K562 (cell line): ENCODE results near the gene ANKS4B. TPM values are rescaled to one million over a fixed set of nuclear protein-coding genes. Genes with fewer than 3 reads are reported as not detected.

Experiments used
- CREB3L1 ChIP-seq: fragments of 450-650 bp; IDR thresholded peaks from 2 replicates; pipeline ENCODE4 v1.6.1; 2014; ENCODE audit warnings: low read depth, mild to moderate bottlenecking, moderate library complexity, borderline replicate concordance
- CTCF ChIP-seq, 3 experiments: IDR thresholded peaks in 2 of 3; conservative IDR thresholded peaks in 1 of 3; 2 replicates each; pipeline ENCODE4 v1.5.1; 2011 to 2012; ENCODE audit warnings: low read length in 3 of 3, mild to moderate bottlenecking in 3 of 3, control low read depth in 2 of 3, improper control_type of control experiment in 1 of 3, inconsistent platforms in 1 of 3, low read depth in 1 of 3, mixed read lengths in 1 of 3, moderate library complexity in 1 of 3; ENCODE audit not compliant: insufficient read depth in 2 of 3
- CTCFL ChIP-seq: IDR thresholded peaks from 2 replicates; pipeline ENCODE4 v1.6.1; 2011; ENCODE audit warnings: borderline replicate concordance, low read depth, mild to moderate bottlenecking, moderate library complexity, low read length; ENCODE audit not compliant: insufficient read depth, poor library complexity, severe bottlenecking
- EGR1 ChIP-seq: fragments of 450-650 bp; conservative IDR thresholded peaks from 2 replicates; pipeline ENCODE4 v1.6.1; 2017; ENCODE audit warnings: mild to moderate bottlenecking
- FOXK1 ChIP-seq: sonication (generic); formaldehyde crosslinking; IDR thresholded peaks from 2 replicates; pipeline ENCODE4 v1.8.0; 2022; ENCODE audit warnings: missing genetic modification reagents, mild to moderate bottlenecking, borderline replicate concordance
- HDAC1 ChIP-seq, 2 experiments: fragments of 450-650 bp; IDR thresholded peaks; 2 replicates each; pipeline ENCODE4 v1.6.1; 2016 to 2017; ENCODE audit warnings: inconsistent platforms in 1 of 2, mild to moderate bottlenecking in 1 of 2, moderate library complexity in 1 of 2
- HLTF ChIP-seq: fragments of 450-650 bp; IDR thresholded peaks from 2 replicates; pipeline ENCODE4 v1.6.1; 2016
- LARP7 ChIP-seq: fragments of 450-650 bp; IDR thresholded peaks from 2 replicates; pipeline ENCODE4 v1.6.1; 2016
- MAZ ChIP-seq, 2 experiments: fragments of 450-650 bp in 1 of 2; sonication (generic) in 1 of 2; formaldehyde crosslinking; IDR thresholded peaks in 1 of 2; conservative IDR thresholded peaks in 1 of 2; 2 replicates each; pipeline versions ENCODE4 v1.4.0 to v1.5.0; 2020; ENCODE audit warnings: mild to moderate bottlenecking in 1 of 2, missing genetic modification reagents in 1 of 2
- MYNN ChIP-seq, 2 experiments: sonication (generic); formaldehyde crosslinking in 1 of 2; IDR thresholded peaks; 2 replicates each; pipeline versions ENCODE4 v1.5.0 to v1.6.1; 2016 to 2020; ENCODE audit warnings: antibody characterized with exemption in 1 of 2, missing genetic modification reagents in 1 of 2
- PHF8 ChIP-seq: fragments of 200-600 bp; sonication (generic); IDR thresholded peaks from 2 replicates; pipeline ENCODE4 v1.6.1; 2012; ENCODE audit warnings: mixed run types, mild to moderate bottlenecking, inconsistent platforms, low read length, moderate library complexity, borderline replicate concordance
- RAD21 ChIP-seq, 2 experiments: fragments of 250-450 bp in 1 of 2; fragments of 450-650 bp in 1 of 2; sonication (Bioruptor Pico) in 1 of 2; formaldehyde crosslinking in 1 of 2; IDR thresholded peaks in 1 of 2; conservative IDR thresholded peaks in 1 of 2; 2 replicates each; pipeline versions ENCODE4 v1.4.0 to v1.8.0; 2020 to 2022; ENCODE audit warnings: mild to moderate bottlenecking in 2 of 2, moderate library complexity in 1 of 2
- RBFOX2 ChIP-seq: fragments of 200-400 bp; formaldehyde crosslinking; IDR thresholded peaks from 2 replicates; pipeline ENCODE4 v1.6.1; 2017; ENCODE audit warnings: low read depth, mild to moderate bottlenecking, low read length, moderate library complexity
- SMARCE1 ChIP-seq: fragments of 450-650 bp; IDR thresholded peaks from 2 replicates; pipeline ENCODE4 v1.7.1; 2016; ENCODE audit warnings: mild to moderate bottlenecking
- VEZF1 ChIP-seq: fragments of 200-800 bp; sonication (Bioruptor generic); IDR thresholded peaks from 2 replicates; pipeline ENCODE4 v1.6.1; 2017; ENCODE audit warnings: missing genetic modification characterization, missing compliant biosample characterization
- ZC3H4 ChIP-seq: sonication (generic); formaldehyde crosslinking; IDR thresholded peaks from 2 replicates; pipeline ENCODE4 v1.9.0; 2021; ENCODE audit warnings: missing genetic modification reagents, borderline replicate concordance
- ZNF511 ChIP-seq: sonication (generic); formaldehyde crosslinking; IDR thresholded peaks from 2 replicates; pipeline ENCODE4 v1.8.0; 2022; ENCODE audit warnings: mild to moderate bottlenecking, missing genetic modification reagents
- ZNF696 ChIP-seq: fragments of 250-450 bp; sonication (Bioruptor Pico); conservative IDR thresholded peaks from 2 replicates; pipeline ENCODE4 v1.4.0; 2020; ENCODE audit warnings: mild to moderate bottlenecking, moderate library complexity
- polyA plus RNA-seq, 8 experiments: library from polyadenylated mRNA; depleted of rRNA in 4 of 8; stranded (reverse) in 5 of 8; unstranded in 3 of 8; fragments of >200 nt; fragmentation: Nextera tagmentation in 2 of 8; fragmentation: Illumina TruSeq in 1 of 8; extraction: Ambion mirVana in 2 of 8; extraction: Trizol in 1 of 8; gene quantifications; 2 replicates each; pipeline versions ENCODE4 v1.2.1 to v1.2.3, GENCODE V29; 2011 to 2014; ENCODE audit warnings: inconsistent platforms in 1 of 8, missing spikeins in 1 of 8
- total RNA-seq, 7 experiments: library from RNA; depleted of rRNA in 6 of 7; stranded (reverse); fragments of >200 nt in 6 of 7; fragmentation: Illumina TruSeq in 2 of 7; extraction: Trizol in 2 of 7; gene quantifications; 2 replicates each; pipeline versions ENCODE4 v1.2.1 to v1.2.3, GENCODE V29; 2011 to 2021; ENCODE audit warnings: low replicate concordance in 1 of 7

Gene ANKS4B
- total and polyA plus RNA-seq, 9 of the 15 experiments (the other 6 are each of a cell fraction or from before 2014, with no cell fraction given) = not detected

GRCh38 chr16:21277927-21278706 is 44.6 kb downstream of the ANKS4B start, which contains the start of gene CRYM (continued):
- TF ChIP-seq MYNN (IDR thresholded peaks at IDR 0.05) (0 out of 2 replicates have a peak, but pooled peaks have one; percentile 13), MYNN (CRISPR knock-in tag; IDR thresholded peaks at IDR 0.05) (no peak), PHF8 (peak; percentile 39; the same call in 1 of the 2 replicates), CREB3L1 (no peak), LARP7 (0 out of 2 replicates have a peak, but pooled peaks have one; percentile 21), RBFOX2 (0 out of 2 replicates have a peak, but pooled peaks have one; percentile 17), SMARCE1 (peak; percentile 39; the same call in 1 of the 2 replicates), ZNF696 (CRISPR knock-in tag) (no peak), MAZ (CRISPR knock-in tag; conservative IDR thresholded peaks at IDR 0.05 in 1 of 2, IDR thresholded peaks at IDR 0.05 in 1 of 2) (peak; percentile 61 to 89), HLTF (0 out of 2 replicates have a peak, but pooled peaks have one; percentile 59), RAD21 (CRISPR knock-in tag; conservative IDR thresholded peaks at IDR 0.05 in 1 of 2, IDR thresholded peaks at IDR 0.05 in 1 of 2) (peak; percentile 43 to 66), ZC3H4 (no peak), HDAC1 (IDR thresholded peaks at IDR 0.05) (0 out of 4 replicates have a peak, but pooled peaks of 1 of the 2 experiments have one; percentile 13), FOXK1 (CRISPR knock-in tag) (0 out of 2 replicates have a peak, but pooled peaks have one; percentile 41), CTCFL (peak; percentile 10), EGR1 (peak; percentile 77), VEZF1 (peak; percentile 90), CTCF (IDR thresholded peaks at IDR 0.05 in 2 of 3, conservative IDR thresholded peaks at IDR 0.05 in 1 of 3; ENCODE audit: insufficient read depth in 2 of 3, low read depth in 1 of 3, low read length in 3 of 3) (peak; percentile 69 to 84 (median 78)), ZNF511 (CRISPR knock-in tag) (peak; percentile 54; the same call in 1 of the 2 replicates)
